GDM1 (cell line): ENCODE results near the gene PLCL1.

Source experiments
- DNase-seq: peaks from one replicate; lab custom pipeline; 2025; lab: John Stamatoyannopoulos, UW

The PLCL1 gene

DNA sequence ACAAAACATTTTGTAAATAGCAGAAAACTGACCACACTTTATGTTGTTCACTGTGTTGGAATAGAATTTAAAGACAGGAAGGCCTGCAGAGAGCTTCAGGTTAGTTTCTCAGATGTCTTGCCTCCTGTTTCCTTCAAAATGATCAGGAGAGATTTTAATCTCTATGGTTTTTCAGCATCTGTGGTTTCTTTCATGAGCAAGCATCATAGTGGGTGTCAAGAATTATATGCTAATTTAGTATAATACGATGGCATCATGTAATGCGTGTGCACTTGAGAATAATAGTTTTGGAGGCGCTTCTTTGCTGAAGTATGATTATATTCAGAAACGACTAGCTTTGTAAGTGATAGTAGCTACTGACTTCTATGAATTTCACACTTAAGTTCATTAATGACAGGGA lies 149.9 kb downstream of the PLCL1 start:
- DNase-seq, result no peak

DNA sequence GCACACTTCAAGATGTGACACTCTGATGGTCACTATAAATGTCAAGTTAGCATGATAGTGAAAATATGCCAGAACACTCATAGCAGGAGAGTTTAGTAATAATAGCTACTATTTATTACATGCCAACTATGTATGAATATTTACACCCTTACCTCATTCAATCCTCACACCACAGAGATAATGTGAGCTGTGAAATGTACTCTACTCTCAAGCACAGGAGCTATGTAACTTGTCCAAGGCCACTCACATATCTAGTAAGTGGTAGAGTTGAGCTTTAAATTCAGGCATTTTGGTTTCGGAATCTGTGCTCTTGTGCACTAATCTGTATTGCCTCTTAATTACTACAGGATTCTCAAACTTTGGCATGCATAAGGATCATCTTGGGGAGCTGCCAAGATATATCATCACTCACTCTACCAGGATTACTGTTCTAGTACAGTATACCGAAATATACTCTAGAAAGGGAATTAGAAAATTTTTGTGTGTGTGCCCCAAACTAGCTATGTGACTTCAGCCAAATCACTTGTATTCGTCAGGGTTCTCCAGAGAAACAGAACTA lies 154.3 kb downstream of the PLCL1 start:
- DNase-seq, result no peak

DNA sequence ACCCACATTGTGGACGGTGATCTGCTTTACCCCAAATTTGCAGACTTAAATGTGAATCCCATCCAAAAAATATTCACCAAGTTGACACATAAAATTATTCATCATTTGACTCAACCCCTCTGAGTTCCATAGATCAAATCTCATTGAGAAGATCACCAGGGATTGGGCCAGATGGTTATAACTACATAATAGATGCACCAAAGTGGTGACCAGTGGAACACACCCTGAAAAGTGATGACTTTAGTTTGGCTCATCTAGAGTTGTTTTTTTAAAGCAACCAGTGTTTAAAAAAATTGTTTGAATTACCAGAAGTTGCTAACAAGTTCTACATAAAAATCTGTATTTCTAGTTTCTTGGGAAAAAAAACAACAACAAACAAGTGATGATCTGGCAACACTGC lies 155.0 kb downstream of the PLCL1 start:
- DNase-seq, result no peak

DNA sequence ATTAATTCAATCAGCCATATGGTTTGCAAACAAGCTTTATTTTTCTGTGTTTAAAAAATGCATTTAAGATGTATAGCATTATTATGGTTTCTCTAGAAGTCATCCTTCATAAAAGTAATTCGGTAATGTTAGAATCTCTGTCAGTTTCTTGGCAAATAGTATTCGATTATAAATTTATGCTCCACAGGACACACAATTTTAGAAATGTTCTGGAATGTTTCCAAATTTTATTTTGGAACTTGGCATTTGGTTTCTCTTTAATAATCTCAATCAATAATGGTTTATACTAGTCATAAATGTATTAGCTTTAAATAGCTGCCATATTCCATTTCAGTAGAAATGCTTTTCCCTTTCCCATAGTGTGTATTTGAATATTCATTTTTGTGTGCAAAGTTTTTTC lies 156.4 kb downstream of the PLCL1 start:
- no peak for DNase-seq

DNA sequence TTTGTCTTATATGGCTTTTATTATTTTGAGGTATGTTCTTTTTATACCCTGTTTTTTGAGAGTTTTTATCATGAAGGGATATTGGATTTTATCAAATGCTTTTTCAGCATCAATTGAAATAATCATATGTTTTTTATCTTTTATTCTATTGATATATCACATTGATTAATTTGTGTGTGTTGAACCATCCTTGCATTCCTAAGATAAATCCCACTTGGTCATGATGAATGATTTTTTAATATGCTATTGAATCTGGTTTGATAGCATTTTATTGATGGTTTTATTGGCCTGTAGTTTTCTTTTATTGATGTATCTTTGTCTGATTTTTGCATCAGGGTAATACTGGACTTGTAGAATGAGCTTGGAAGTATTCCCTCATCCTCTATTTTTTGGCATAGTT lies 160.3 kb downstream of the PLCL1 start:
- no peak for DNase-seq

DNA sequence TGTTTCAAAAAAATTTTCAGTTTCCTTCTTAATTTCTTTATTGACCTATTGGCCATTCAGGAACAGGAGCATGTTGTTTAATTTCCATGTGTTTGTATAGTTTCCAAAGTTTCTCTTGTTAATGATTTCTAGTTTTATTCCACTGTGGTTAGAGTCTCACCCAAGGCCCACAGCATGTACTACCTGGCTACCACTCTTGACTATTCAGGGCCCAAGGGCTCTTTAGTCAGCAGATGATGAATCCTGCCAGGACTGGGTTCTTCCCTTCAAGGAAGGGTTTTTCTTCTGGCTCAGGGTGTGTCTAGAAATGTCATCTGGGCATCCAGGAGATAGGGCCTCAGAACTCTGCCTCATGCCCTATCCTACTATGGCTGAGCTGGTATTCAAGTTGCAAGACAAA lies 161.4 kb downstream of the PLCL1 start:
- DNase-seq, result no peak

DNA sequence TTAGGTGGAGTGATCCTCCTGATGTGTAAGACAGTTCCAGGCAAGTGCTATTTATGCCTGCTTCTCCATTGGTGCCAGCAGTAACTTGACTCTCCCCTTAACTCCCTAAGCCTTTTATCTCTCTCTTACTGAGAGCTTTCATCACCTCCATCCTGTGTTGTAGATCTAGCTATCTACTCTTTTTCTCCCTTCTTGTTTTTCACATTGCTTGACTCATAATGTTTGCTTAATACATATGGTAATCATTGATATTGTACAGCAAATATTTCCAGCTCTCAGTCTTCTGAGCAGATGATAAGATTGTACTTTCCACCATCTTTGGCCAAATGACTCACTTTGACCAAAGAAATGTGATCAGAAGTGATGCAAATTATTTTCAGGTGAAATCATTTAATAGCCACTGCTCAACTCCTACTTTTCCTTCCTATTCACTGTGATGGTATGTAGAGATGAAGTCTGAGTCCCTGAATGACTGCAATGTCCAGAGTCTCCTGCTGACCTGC lies 165.0 kb downstream of the PLCL1 start:
- no peak for DNase-seq

DNA sequence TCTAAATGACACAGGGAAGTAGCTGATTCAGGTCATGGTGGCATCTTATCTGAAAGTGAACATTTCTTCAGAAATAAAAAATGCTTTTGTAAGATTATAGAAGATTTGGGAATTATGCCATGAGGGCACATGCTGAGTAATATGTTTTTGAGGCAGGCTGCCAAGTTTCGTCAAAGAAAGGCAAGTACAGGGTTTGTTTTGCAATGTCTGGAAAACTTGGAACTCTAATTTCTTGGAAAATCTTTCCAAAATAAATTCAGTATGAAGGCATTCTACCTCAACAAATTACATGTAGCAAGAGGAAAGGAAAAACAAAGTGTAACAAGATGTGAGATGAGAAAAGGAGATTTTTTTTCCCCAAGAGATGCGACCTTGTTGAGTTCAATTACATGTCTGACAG lies 167.7 kb downstream of the PLCL1 start:
- no peak for DNase-seq

DNA sequence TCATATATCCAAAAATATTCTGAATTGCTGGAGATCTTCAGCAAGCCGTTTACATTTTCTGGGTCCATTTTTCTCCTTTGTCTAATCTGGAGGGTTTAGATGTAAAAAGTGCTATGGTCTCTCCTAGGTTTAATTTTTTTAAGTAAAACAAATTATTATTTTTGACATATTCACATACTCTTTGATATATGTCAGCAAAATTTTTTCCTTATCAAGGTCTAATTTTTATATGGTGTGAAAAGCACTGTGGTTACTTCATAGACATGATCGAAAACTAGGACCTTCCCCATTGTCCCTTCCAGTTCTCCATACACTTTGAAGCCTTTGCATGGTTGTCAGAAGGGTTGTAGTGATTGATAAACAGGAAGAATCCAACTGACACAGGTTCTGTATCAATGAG lies 168.2 kb downstream of the PLCL1 start:
- no peak for DNase-seq

DNA sequence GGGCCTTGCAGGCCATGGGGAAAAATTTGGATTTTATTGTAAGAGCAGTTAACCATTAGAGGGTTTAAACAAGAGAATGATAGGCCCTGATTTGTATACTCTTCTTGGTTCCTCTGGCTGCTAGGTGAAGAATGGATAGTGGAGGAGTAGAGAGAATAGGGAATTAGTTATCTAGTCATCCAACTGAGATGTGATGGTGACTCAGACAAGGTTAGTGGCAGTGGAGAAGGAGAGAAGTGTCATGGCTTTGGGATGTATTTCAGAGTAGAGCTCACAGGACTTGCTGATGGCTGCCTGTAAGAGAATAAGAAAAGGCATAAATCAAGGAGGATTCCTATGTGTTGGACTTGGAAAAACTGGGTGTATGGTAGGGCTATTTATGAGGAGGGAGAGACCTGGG lies 169.4 kb downstream of the PLCL1 start:
- DNase-seq, result no peak

DNA sequence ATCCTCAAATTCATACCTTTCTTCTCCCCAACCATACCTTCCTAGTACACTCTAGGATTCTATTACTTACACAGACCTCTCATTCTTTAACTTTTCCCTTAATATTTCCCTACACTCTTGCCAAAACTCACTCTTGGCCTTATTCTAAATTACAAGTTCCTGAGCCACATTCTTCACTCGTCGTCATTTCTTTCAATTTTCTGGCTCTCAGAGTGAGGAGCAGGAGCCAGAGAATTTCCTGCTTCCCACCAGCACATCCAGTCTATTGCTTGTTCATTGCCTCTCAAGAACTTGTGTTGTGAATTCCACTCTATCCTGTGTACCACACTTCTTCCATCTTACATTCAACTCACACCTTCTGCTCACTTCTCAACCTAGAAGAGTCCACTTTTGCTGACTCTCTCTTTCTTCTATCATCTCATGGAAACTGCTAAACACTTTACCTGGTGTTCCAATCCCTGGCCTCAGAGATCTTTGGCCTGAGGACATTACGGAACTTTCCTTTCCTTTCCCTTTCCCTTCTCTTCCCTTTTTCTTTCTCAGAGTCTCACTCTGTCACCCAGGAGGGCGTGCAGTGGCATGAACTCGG lies 171.6 kb downstream of the PLCL1 start:
- DNase-seq, result no peak

DNA sequence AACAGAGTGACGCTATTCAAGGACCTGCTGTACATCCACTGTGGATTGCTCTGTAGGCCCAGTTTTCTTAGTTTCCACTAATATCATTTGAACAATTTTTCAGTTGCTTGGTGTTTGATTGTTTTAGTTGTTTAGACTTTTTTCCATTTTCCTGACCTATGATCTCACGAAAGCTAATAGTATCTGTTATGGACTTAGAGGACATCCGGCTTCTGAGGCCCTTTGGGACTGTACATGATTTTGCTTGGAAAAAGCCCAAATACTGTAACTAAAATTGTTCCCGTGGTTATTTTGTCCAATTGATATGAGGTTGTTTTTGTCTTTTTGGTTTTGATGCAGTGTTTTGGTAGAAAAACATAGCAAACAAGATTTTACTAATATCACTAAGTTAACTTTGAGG lies 174.6 kb downstream of the PLCL1 start:
- no peak for DNase-seq

DNA sequence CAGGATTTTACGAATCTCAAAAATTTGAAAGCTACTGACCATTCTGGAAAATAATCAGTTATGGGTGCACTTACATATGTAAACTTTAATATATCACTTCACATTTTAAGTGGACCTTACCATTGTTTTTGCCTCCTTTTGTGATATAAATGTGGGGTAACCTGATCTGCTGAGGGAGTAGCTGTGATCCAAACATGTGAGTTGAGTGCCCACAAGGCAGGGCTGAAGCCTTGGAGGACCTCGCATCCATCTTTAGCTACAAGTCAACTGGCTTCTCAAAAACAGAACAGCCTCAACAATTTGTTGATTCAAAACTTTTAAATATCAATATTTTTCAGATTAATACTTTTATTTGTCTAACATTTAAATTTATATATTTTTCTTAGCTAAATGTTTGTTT lies 178.2 kb downstream of the PLCL1 start:
- no peak for DNase-seq

DNA sequence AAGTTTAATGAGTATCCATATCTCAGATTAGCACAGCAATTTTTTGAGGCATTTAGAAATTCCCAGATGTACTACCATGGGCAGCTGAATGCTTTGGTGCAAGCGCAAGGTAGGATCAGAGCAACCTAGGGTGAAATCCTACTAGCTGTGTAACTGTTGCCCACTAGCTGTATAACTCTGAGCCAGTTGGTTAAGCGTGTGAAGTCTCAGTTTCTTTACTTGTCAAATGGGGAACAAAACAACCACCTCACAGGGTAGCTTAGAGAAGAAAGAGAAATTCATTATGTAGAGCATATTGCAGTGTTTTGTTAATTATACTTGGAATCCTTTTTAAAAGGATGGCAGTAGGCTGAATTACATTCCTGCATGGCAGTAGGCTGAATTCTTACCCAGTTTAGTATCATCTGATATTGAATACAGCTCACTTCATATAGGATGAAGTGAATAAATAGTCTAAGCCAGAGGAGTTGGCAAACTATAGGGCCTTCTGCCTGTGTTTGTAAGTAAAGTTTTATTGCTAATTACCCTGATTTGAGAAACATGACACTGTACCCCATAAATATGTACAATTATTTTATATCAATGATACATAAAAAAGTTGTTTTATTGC lies 180.7 kb downstream of the PLCL1 start:
- no peak for DNase-seq

DNA sequence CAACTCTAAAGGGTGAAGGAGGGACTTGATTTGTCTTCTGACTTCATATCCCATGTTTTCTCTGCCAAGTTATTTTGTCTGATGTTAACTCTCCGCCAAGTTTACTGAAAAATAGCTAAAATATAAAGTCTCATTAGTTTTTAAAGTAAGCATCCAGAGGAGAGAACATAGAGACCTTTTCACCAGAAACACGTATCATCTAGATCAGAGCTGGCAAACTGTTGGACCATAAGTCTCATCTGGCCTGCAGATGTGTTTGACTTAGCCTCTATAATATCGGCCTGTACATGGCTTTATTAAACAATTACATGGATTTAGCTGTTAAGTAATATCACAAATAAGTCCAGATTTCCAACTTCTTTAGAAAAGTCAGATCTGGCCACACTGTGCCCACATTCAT lies 182.6 kb downstream of the PLCL1 start:
- DNase-seq, result no peak

DNA sequence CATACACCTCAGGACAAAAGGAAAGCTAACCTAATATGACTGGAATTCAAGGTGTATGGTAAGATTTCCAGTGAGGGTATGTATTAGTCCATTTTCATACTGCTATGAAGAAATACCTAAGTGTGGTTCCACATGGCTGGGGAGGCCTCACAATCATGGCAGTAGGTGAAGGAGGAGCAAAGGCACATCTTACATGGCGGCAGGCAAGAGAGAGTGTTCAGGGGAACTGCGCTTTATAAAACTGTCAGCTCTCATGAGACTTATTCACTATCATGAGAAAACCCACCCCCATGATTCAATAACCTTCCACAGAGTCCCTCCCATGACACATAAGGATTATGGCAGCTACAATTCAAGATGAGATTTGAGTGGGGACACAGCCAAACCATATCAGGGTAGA lies 186.0 kb downstream of the PLCL1 start:
- no peak for DNase-seq

DNA sequence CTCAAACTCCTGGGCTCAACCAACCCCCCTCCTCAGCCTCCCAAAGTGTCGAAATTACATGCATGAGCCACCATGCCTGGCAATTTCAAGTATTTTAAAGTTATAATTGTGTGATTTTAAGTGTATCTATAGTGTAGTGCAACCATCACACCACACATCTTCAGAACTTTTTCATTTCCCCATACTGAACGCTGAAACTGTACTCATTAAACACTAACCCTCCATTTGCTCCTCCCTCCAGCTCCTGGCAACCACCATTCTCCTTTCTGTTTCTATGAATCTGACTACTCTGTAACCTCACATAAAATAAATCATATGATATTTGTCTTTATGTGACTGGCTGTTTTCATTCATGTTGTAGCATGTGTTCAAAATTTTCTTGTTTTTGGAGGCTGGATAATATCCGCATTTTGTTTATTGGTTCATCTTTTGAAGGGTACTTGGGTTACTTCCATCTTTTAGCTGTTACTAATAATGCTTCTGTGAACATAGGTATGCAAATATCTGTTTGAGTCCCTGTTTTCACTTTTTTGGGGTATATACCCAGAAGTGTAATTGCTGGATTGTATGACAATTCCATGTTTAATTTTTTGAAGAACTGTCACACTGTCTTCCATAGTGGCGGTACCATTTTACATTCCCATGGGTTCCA lies 188.2 kb downstream of the PLCL1 start:
- DNase-seq, result no peak

DNA sequence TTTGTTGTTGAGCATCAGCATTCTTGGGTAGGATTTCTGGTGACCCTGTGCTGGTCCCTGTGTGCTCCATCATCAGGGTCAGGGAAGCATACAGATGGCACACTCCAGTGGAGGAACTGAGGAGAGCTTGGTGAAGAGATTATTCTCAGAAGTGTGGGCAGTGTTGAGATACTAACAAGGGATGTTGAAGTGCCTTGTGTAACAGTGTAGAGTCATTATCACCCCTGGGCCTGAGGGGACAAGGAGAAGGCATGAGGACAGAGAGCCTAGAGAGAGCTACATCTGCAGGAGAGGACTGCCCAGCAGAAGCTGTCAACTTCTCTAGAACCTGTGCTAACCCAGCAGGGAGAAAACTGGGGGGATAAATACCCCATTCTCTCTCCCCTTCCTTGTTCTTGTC lies 189.0 kb downstream of the PLCL1 start:
- DNase-seq, result no peak

DNA sequence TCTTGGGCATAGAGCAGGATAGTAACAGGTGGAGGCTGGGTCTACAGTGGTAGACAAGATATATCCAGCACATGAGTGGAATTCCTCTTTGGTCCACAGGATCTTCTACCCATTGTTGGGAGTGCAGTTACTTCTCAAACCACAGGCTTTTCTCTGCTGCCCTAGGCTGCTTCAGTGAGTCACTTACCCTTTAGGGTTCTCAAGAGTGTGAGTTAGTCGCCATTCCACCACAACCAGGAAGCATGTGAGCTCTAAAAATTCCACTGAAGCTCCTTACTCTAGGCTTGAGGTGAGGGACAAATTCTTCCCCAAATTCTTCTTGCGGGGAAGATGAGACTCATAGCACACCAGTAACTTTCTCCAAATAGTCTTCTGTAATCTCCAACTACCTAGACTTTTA lies 189.4 kb downstream of the PLCL1 start:
- no peak for DNase-seq

DNA sequence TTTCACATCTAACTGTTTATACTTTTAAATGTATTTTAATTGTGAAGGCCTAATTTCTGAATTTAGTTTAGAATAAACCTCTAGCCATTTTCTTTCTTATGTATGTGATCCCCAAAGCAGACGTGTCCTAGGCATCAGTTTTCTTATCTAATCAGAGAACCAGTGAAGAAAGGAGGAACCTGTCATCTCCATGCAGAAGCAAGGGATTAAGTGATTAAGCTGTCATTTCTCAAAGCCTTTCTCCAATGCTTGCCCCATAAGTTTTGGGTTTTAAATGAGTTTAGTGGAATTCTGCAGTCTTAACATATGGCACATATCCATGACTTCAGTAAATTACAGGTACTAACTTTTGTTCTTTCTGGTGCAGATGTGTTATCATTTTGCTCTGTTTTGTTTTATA lies 190.4 kb downstream of the PLCL1 start:
- DNase-seq, result no peak

DNA sequence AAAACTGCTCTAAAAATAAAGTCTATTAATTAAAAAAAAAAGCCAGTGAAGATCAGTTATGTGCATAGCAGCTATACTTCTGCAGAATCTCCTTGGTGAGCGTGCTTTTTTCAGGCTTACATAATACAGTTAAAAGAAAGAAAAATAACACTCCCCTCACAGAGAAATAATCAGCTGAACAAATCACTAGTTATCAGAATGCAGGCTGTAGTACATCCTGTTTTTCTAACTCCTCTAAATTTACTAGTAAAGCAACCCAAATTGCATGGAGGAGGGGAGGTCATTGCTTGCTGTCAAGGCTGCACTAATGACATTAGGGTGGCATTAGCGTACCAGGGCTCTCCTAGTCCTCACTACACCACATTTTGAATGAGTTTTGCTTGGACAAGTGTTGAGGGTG lies 192.2 kb downstream of the PLCL1 start:
- DNase-seq, result no peak

DNA sequence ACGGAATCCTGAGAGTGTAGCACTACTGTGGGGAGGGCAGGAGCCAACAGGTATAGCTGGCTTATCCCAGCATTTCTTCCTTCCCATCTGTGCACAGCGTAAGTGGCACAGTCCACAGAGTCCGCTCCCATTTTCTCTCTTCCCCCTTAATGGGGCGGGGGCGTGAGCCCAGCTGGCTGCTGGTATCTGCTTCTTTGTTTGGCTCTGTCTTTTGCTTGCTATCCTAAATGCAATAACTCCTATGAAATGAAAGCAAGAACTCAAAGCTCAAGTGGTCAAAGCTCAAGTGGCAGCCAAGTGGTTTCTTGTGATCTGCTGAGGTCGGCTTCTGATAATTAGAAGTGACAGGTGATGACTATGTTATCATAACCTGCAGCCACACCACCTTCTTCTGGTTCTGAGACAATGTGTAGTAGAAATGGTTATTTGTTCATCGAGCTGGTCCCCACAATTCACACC lies 192.7 kb downstream of the PLCL1 start:
- DNase-seq, result no peak

DNA sequence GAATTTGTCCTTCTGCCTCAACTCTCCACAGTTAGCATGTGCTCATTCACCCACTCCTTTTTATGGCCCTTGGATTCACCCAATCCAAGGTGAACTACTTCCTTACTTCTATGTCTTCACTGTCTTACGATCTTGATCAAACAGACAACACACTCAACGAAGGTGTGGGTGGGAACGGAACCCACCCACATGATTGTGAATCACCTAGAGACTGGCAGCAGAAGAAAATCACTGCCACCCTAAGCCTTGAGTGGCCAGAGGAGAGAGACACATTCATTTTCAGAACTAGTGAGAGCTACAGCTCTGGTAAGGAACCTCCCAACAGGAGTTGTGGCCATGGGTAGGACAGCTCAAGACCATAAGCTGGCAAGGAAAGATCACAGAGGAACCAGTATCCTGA lies 194.3 kb downstream of the PLCL1 start:
- DNase-seq, result no peak
